Measurements from ENCODE around the gene XRRA1.

The XRRA1 gene

GRCh38 chr11:74822170-74822569 lies 126.7 kb downstream of the XRRA1 start:
- DNase-seq = no peak

- no peak for DNase-seq
Measured at GRCh38 chr11:74820763-74821162, 128.1 kb downstream of the XRRA1 start.

- no peak for DNase-seq
Measured at GRCh38 chr11:74819400-74819799, 129.5 kb downstream of the XRRA1 start.

DNA sequence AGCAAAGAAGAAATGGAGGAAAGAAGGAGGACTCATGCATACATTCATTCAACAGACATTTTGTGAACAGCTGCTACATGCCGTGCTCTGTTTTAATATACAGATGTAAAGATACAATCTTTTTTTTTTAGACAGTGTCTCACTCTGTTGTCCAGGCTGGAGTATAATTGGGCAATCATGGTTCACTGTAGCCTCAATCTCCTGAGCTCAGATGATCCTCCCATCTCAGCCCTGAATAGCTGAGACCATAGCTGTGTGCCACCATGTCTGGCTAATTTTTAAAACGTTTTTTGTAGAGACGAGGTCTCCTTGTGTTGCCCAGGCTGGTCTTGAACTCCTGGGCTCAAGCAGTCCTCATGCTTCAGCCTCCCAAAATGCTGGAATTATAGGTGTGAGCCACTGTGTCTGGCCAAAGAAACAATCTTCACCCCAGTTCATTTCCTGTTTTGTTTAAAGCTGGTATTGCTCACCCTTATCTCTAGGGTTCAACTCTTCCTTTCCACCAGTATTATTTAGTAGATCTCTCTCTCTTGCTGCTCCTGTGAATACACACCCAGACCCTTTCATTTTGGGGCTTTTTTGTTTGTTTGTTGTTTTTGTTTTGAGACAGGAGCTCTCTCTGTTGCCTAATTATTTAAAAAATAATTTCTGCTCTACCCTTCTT lies 130.5 kb downstream of the XRRA1 start:
- DNase-seq = no peak

- DNase-seq = no peak
Measured at GRCh38 chr11:74816664-74817063, 132.2 kb downstream of the XRRA1 start.

- no peak for DNase-seq
Measured at GRCh38 chr11:74815966-74816365, 132.9 kb downstream of the XRRA1 start.

DNA sequence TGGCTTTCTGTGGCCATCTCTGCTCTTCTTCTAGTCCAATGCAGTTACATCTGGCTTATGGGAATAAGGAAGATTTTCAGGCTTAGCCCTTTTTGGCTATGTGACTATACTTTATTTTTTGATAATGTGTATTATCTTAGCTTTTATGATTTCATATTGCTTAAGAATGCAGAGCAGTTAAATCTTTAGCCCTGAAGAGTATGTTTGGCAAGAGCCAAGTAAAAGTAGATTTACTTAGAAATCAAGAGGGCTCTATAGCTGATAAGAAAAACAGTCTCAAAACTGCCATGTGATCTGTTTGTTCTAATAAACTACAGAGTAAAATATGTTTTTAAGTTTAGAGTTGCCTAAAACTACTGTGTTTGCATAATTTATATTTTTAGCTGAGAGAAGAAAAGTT lies 139.1 kb downstream of the XRRA1 start:
- no peak for DNase-seq

DNA sequence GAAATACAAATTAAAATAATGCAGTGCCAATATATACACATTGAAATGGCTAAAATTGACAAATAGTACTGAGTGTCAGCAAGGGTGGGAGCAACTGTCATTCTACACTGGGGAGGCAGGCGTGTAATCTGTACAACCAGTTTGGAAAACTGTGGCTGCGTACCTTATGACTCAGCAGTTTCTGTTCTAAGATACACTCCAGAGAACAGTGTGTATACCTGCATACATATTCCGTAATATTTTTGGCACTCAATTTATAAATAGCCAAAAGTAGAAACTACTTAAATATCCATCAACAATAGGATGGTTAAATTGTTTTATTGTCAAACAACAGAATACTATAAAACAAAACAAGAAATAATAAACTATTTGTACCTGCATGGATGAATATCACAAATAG lies 142.6 kb downstream of the XRRA1 start:
- no peak for DNase-seq

DNA sequence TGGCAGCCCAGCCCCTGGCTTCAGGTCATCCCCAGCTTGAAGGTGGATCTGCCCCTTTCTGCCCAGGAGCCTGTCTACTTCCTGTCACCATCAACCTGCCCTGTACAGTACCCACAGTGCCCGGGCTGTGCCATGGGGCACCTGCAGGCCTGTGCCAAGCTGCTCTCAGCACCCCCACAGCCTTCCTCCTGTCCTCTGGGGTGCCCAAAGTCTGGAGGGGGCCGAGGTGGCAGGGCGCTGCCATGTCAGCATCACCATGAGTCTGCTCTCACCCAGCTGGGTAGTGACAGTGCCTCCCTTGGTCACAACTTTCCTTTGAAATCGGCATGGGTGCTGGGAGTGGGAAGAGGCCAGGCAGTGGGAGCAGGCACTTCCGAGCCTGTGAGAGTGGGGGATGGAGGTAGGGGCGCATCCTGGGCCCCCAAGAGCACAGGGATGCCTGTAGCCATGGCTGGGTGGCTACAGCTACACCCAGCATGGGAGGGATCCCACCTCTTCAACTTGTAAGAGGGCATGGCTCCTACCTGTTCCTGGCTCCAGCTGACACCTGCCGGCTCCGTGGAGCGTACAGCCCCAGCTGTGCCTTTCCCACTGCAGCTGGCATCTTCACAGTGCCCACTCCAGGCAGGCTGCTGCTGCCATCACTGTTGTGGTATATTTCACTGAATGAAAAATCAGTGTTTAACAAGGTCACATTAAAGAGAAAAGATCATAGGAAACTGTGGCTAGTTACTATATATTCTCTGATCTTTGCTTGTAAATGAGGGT lies 157.4 kb downstream of the XRRA1 start:
- no peak for DNase-seq
